Keratinocyte (primary cell): Measurements from ENCODE around the gene PLCL1. TPM values are rescaled to one million over a fixed set of nuclear protein-coding genes. Genes with fewer than 3 reads are reported as not detected.

Experiments used
- DNase-seq: peaks from one replicate; pipeline ENCODE4 v3.0.0-alpha.2; 2011; ENCODE audit warnings: low read depth, missing footprints, low spot score
- FAIRE-seq: peaks from 2 replicates; lab custom pipeline; 2011; peaks lifted over from hg19 to GRCh38; lab: Jason Lieb, UNC
- H2AFZ ChIP-seq: 2 replicates; pipeline ENCODE4 v1.6.0; 2012; ENCODE audit warnings: low read length, control low read depth, inconsistent platforms; ENCODE audit not compliant: control insufficient read depth
- H3K27ac ChIP-seq: 2 replicates; pipeline ENCODE4 v1.5.1; 2011; ENCODE audit warnings: low read length; ENCODE audit not compliant: control insufficient read depth, insufficient read depth
- H3K27me3 ChIP-seq: 3 replicates; pipeline ENCODE4 v1.6.0; 2011; ENCODE audit warnings: low read length; ENCODE audit not compliant: control insufficient read depth, insufficient read depth; ENCODE audit errors: extremely low read depth
- H3K36me3 ChIP-seq, 2 experiments: 2 replicates in 1 of 2; 3 replicates in 1 of 2; pipeline ENCODE4 v1.5.1; 2011; ENCODE audit warnings: low read length in 2 of 2, mild to moderate bottlenecking in 1 of 2; ENCODE audit not compliant: control insufficient read depth in 2 of 2, insufficient read depth in 2 of 2; ENCODE audit errors: extremely low read depth in 1 of 2
- H3K4me1 ChIP-seq: 3 replicates; pipeline ENCODE4 v1.5.1; 2011; ENCODE audit warnings: low read length; ENCODE audit not compliant: control insufficient read depth, insufficient read depth; ENCODE audit errors: extremely low read depth
- H3K4me2 ChIP-seq: 3 replicates; pipeline ENCODE4 v1.6.0; 2011; ENCODE audit warnings: low read depth, low read length; ENCODE audit not compliant: control insufficient read depth, insufficient read depth; ENCODE audit errors: extremely low read depth
- H3K4me3 ChIP-seq, 3 experiments: fragments of 200-600 bp in 1 of 3; sonication (generic) in 1 of 3; 2 replicates in 2 of 3; 3 replicates in 1 of 3; pipeline ENCODE4 v1.5.1; 2011 to 2016; ENCODE audit warnings: low read length in 3 of 3, mild to moderate bottlenecking in 3 of 3, control low read depth in 2 of 3, inconsistent platforms in 1 of 3, low read depth in 1 of 3, mixed read lengths in 1 of 3, mixed run types in 1 of 3, moderate library complexity in 1 of 3; ENCODE audit not compliant: control insufficient read depth in 2 of 3, insufficient read depth in 2 of 3; ENCODE audit errors: extremely low read depth in 1 of 3
- H3K79me2 ChIP-seq: 2 replicates; pipeline ENCODE4 v1.6.0; 2012; ENCODE audit warnings: low read length; ENCODE audit not compliant: control insufficient read depth, insufficient read depth
- H3K9ac ChIP-seq: 3 replicates; pipeline ENCODE4 v1.6.0; 2011; ENCODE audit warnings: low read length; ENCODE audit not compliant: control insufficient read depth, insufficient read depth; ENCODE audit errors: extremely low read depth
- H3K9me1 ChIP-seq: 3 replicates; pipeline ENCODE4 v1.6.0; 2011; ENCODE audit warnings: low read length; ENCODE audit not compliant: control insufficient read depth, insufficient read depth; ENCODE audit errors: extremely low read depth
- H3K9me3 ChIP-seq: 2 replicates; pipeline ENCODE4 v1.5.1; 2012; ENCODE audit warnings: low read depth, low read length; ENCODE audit not compliant: control insufficient read depth
- H4K20me1 ChIP-seq: 3 replicates; pipeline ENCODE4 v1.6.0; 2011; ENCODE audit warnings: low read length; ENCODE audit not compliant: control insufficient read depth, insufficient read depth; ENCODE audit errors: extremely low read depth
- CTCF ChIP-seq, 3 experiments: IDR thresholded peaks in 1 of 3; conservative IDR thresholded peaks in 1 of 3; optimal IDR thresholded peaks in 1 of 3; 2 replicates in 2 of 3; 3 replicates in 1 of 3; pipeline versions ENCODE3 to v1.5.1; 2011; ENCODE audit warnings: low read length in 3 of 3, mild to moderate bottlenecking in 3 of 3, moderate library complexity in 2 of 3, control low read depth in 1 of 3, inconsistent platforms in 1 of 3; ENCODE audit not compliant: insufficient read depth in 2 of 3; ENCODE audit errors: extremely low read depth in 1 of 3
- EZH2 ChIP-seq: IDR thresholded peaks from one replicate; pipeline ENCODE4 v1.6.1; 2012; ENCODE audit warnings: inconsistent platforms, mild to moderate bottlenecking, low read length, moderate library complexity
- dilution Hi-C: fragments of 300-500 bp; cut with MboI; formaldehyde crosslinking; loops from one replicate; pipeline ENCODE4 v1.7.0; 2020; ENCODE audit warnings: low sequenced_read_pairs; ENCODE audit not compliant: extremely low pct_ligation_motif_present
- polyA plus RNA-seq, 5 experiments: library from polyadenylated mRNA; depleted of rRNA in 3 of 5; stranded (reverse) in 3 of 5; stranded (forward) in 1 of 5; unstranded in 1 of 5; fragments of >200 nt; gene quantifications; 1 replicate in 1 of 5; 2 replicates in 3 of 5; 3 replicates in 1 of 5; pipeline versions ENCODE4 v1.2.1 to v1.2.3, GENCODE V29; 2011 to 2012; ENCODE audit warnings: missing spikeins in 2 of 5, low read depth in 1 of 5, low replicate concordance in 1 of 5

The PLCL1 gene
- polyA plus RNA-seq, 1 donor (not counting 4 experiments of a cell fraction or from before 2014, with no cell fraction given): 0.01 TPM

- H3K9me3 ChIP-seq: no peaks in the 10 kb centered on the region
- no peaks in the 10 kb centered on the region for H3K27me3 ChIP-seq
- no peaks in the 10 kb centered on the region for H3K9me1 ChIP-seq
- no peak overlapping the region for H3K9ac ChIP-seq
- DNase-seq (no peak), FAIRE-seq (no peak)
- TF ChIP-seq EZH2 (no peak), CTCF (optimal IDR thresholded peaks at IDR 0.05 in 1 of 3, IDR thresholded peaks at IDR 0.05 in 1 of 3, conservative IDR thresholded peaks at IDR 0.05 in 1 of 3; ENCODE audit: extremely low read depth in 1 of 3, insufficient read depth in 2 of 3, low read length in 3 of 3) (no peak)
- dilution Hi-C loops: no loop called here
- no peak overlapping the region for H3K4me3 ChIP-seq
- H3K36me3 ChIP-seq: no peaks in the 10 kb centered on the region
- H3K4me2 ChIP-seq: no peak overlapping the region
- no peaks in the 10 kb centered on the region for H3K4me1 ChIP-seq
- H4K20me1 ChIP-seq: no peaks in the 10 kb centered on the region
- H2AFZ ChIP-seq: no peak overlapping the region
- no peak overlapping the region for H3K27ac ChIP-seq
- H3K79me2 ChIP-seq: no peaks in the 10 kb centered on the region
Observed at GRCh38 chr2:198168651-198169050, 364.3 kb downstream of the PLCL1 start.

GRCh38 chr2:198173242-198173641 is 368.8 kb downstream of the PLCL1 start:
- Histone ChIP-seq H3K4me2 (no peak overlapping the region), H4K20me1 (no peaks in the 10 kb centered on the region), H3K36me3 (no peaks in the 10 kb centered on the region), H3K27ac (no peak overlapping the region), H3K79me2 (no peaks in the 10 kb centered on the region), H3K9me1 (no peaks in the 10 kb centered on the region), H3K9ac (no peak overlapping the region), H2AFZ (no peak overlapping the region), H3K9me3 (no peaks in the 10 kb centered on the region), H3K4me1 (no peaks in the 10 kb centered on the region), H3K4me3 (no peak overlapping the region), H3K27me3 (no peaks in the 10 kb centered on the region)
- TF ChIP-seq CTCF (optimal IDR thresholded peaks at IDR 0.05 in 1 of 3, IDR thresholded peaks at IDR 0.05 in 1 of 3, conservative IDR thresholded peaks at IDR 0.05 in 1 of 3; ENCODE audit: extremely low read depth in 1 of 3, insufficient read depth in 2 of 3, low read length in 3 of 3): no peak
- TF ChIP-seq EZH2: no peak
- FAIRE-seq: no peak
- dilution Hi-C loops: no loop called here
- no peak for DNase-seq
